A673 (cell line): ENCODE results near the gene PRPSAP2.

Experiments
- CTCF ChIP-seq: fragments of 300-800, 200-600 bp; sonication (generic); conservative IDR thresholded peaks from 2 replicates; pipeline ENCODE4 v1.5.1; 2017; ENCODE audit warnings: low read depth, mild to moderate bottlenecking, antibody characterized with exemption, low read length, moderate library complexity, mixed read lengths
- EZH2 ChIP-seq: fragments of 200-600 bp; sonication (generic); IDR thresholded peaks from 2 replicates; pipeline ENCODE4 v1.6.1; 2017; ENCODE audit warnings: borderline replicate concordance, low read depth, mild to moderate bottlenecking, mixed read lengths, antibody characterized with exemption, low read length; ENCODE audit not compliant: poor library complexity, severe bottlenecking

GRCh38 chr17:18860161-18860972 is 2.4 kb downstream of the PRPSAP2 start:
- TF ChIP-seq EZH2: no peak
- TF ChIP-seq CTCF: no peak
